ENCODE measurements around the gene EHHADH.
A peak's percentile ranks its signal among the peaks of the same experiment; 100 is the strongest.

Gene EHHADH

GRCh38 chr3:185197068-185197467, 56.8 kb downstream of the EHHADH start:
- Mint-ChIP-seq H3K4me3 (no peak overlapping the region), H3K27me3 (no peaks in the 10 kb centered on the region), H3K9me3 (peaks cover 14% of the 10 kb centered on the region), H3K4me1 (no peaks in the 10 kb centered on the region), H3K36me3 (ENCODE audit: low read depth) (peaks cover 4% of the 10 kb centered on the region), H3K27ac (no peak overlapping the region)
- ATAC-seq, result no peak
- DNase-seq, result no peak

- Mint-ChIP-seq H3K27ac (no peak overlapping the region), H3K4me1 (no peaks in the 10 kb centered on the region), H3K36me3 (ENCODE audit: low read depth) (peaks cover 4% of the 10 kb centered on the region), H3K27me3 (no peaks in the 10 kb centered on the region), H3K9me3 (peaks cover 14% of the 10 kb centered on the region), H3K4me3 (no peak overlapping the region)
- ATAC-seq (no peak), DNase-seq (no peak)
Observed at GRCh38 chr3:185195652-185196051, 58.2 kb downstream of the EHHADH start.

GRCh38 chr3:185188816-185189215, 65.0 kb downstream of the EHHADH start:
- H3K4me1 Mint-ChIP-seq, result no peaks in the 10 kb centered on the region
- no peak overlapping the region for H3K4me3 Mint-ChIP-seq
- H3K36me3 Mint-ChIP-seq (ENCODE audit: low read depth), result peaks cover 2% of the 10 kb centered on the region
- H3K9me3 Mint-ChIP-seq, result peaks cover 4% of the 10 kb centered on the region
- ATAC-seq, result no peak
- no peak for DNase-seq
- peaks cover 5% of the 10 kb centered on the region for H3K27me3 Mint-ChIP-seq
- no peak overlapping the region for H3K27ac Mint-ChIP-seq

GRCh38 chr3:185187391-185187790, 66.5 kb downstream of the EHHADH start:
- Mint-ChIP-seq H3K27me3 (peaks cover 5% of the 10 kb centered on the region), H3K9me3 (no peaks in the 10 kb centered on the region), H3K4me1 (no peaks in the 10 kb centered on the region), H3K27ac (no peak overlapping the region), H3K36me3 (ENCODE audit: low read depth) (no peaks in the 10 kb centered on the region), H3K4me3 (no peak overlapping the region)
- DNase-seq, result no peak
- ATAC-seq, result no peak

- peaks cover 4% of the 10 kb centered on the region for H3K27me3 Mint-ChIP-seq
- H3K4me1 Mint-ChIP-seq, result peaks cover 3% of the 10 kb centered on the region
- no peaks in the 10 kb centered on the region for H3K36me3 Mint-ChIP-seq (ENCODE audit: low read depth)
- H3K4me3 Mint-ChIP-seq, result no peak overlapping the region
- DNase-seq, result peak; percentile 28
- no peak for ATAC-seq
- H3K27ac Mint-ChIP-seq, result no peak overlapping the region
- H3K9me3 Mint-ChIP-seq, result no peaks in the 10 kb centered on the region
Observed at GRCh38 chr3:185176750-185177359, 77.0 kb downstream of the EHHADH start.

GRCh38 chr3:185175370-185175987, 78.4 kb downstream of the EHHADH start:
- ATAC-seq, result no peak

GRCh38 chr3:185172086-185173049, 81.5 kb downstream of the EHHADH start:
- Mint-ChIP-seq H3K27me3 (peaks cover 8% of the 10 kb centered on the region), H3K9me3 (no peaks in the 10 kb centered on the region), H3K4me3 (no peak overlapping the region), H3K36me3 (ENCODE audit: low read depth) (no peaks in the 10 kb centered on the region), H3K27ac (no peak overlapping the region), H3K4me1 (peaks cover 3% of the 10 kb centered on the region)
- no peak for ATAC-seq
- no peak for DNase-seq

More at GRCh38 chr3:185175370-185175987, 78.4 kb downstream of the EHHADH start:
- no peak for DNase-seq
- Mint-ChIP-seq H3K9me3 (no peaks in the 10 kb centered on the region), H3K4me3 (no peak overlapping the region), H3K36me3 (ENCODE audit: low read depth) (no peaks in the 10 kb centered on the region), H3K4me1 (peaks cover 3% of the 10 kb centered on the region), H3K27ac (no peak overlapping the region), H3K27me3 (peaks cover 4% of the 10 kb centered on the region)

- no peak overlapping the region for H3K4me3 Mint-ChIP-seq
- ATAC-seq (no peak), DNase-seq (no peak)
- H3K27me3 Mint-ChIP-seq, result peaks cover 9% of the 10 kb centered on the region
- H3K27ac Mint-ChIP-seq, result no peak overlapping the region
- H3K36me3 Mint-ChIP-seq (ENCODE audit: low read depth), result no peaks in the 10 kb centered on the region
- no peaks in the 10 kb centered on the region for H3K9me3 Mint-ChIP-seq
- no peaks in the 10 kb centered on the region for H3K4me1 Mint-ChIP-seq
Observed at GRCh38 chr3:185164428-185165217, 89.2 kb downstream of the EHHADH start.

- no peak for DNase-seq
- Mint-ChIP-seq H3K27ac (no peak overlapping the region), H3K9me3 (no peaks in the 10 kb centered on the region), H3K36me3 (ENCODE audit: low read depth) (no peaks in the 10 kb centered on the region), H3K4me1 (no peaks in the 10 kb centered on the region), H3K27me3 (peaks cover 15% of the 10 kb centered on the region), H3K4me3 (no peak overlapping the region)
- no peak for ATAC-seq
Observed at GRCh38 chr3:185162634-185163033, 91.2 kb downstream of the EHHADH start.

GRCh38 chr3:185161761-185162160, 92.1 kb downstream of the EHHADH start:
- Mint-ChIP-seq H3K27me3 (peaks cover 14% of the 10 kb centered on the region), H3K4me1 (no peaks in the 10 kb centered on the region), H3K4me3 (no peak overlapping the region), H3K27ac (no peak overlapping the region), H3K36me3 (ENCODE audit: low read depth) (no peaks in the 10 kb centered on the region), H3K9me3 (no peaks in the 10 kb centered on the region)
- DNase-seq, result no peak
- ATAC-seq, result no peak

- no peak for DNase-seq
- Mint-ChIP-seq H3K27me3 (peaks cover 16% of the 10 kb centered on the region), H3K4me3 (no peak overlapping the region), H3K36me3 (ENCODE audit: low read depth) (no peaks in the 10 kb centered on the region), H3K9me3 (no peaks in the 10 kb centered on the region), H3K4me1 (peaks cover 2% of the 10 kb centered on the region), H3K27ac (no peak overlapping the region)
- ATAC-seq, result no peak
Observed at GRCh38 chr3:185157347-185157746, 96.5 kb downstream of the EHHADH start.

GRCh38 chr3:185155678-185156077, 98.2 kb downstream of the EHHADH start:
- Mint-ChIP-seq H3K27me3 (peaks cover 31% of the 10 kb centered on the region), H3K27ac (no peak overlapping the region), H3K9me3 (no peaks in the 10 kb centered on the region), H3K4me1 (peaks cover 6% of the 10 kb centered on the region), H3K4me3 (no peak overlapping the region), H3K36me3 (ENCODE audit: low read depth) (no peaks in the 10 kb centered on the region)
- ATAC-seq, result no peak
- DNase-seq, result no peak

GRCh38 chr3:185153861-185154629, 99.8 kb downstream of the EHHADH start:
- peaks cover 39% of the 10 kb centered on the region for H3K27me3 Mint-ChIP-seq
- DNase-seq, result no peak
- H3K36me3 Mint-ChIP-seq (ENCODE audit: low read depth), result no peaks in the 10 kb centered on the region
- peaks cover 6% of the 10 kb centered on the region for H3K4me1 Mint-ChIP-seq
- no peaks in the 10 kb centered on the region for H3K9me3 Mint-ChIP-seq
- H3K4me3 Mint-ChIP-seq, result no peak overlapping the region
- no peak for ATAC-seq
- H3K27ac Mint-ChIP-seq, result no peak overlapping the region

All from activated naive CD8-positive, alpha-beta T cell treated with anti-CD3 and anti-CD28 coated beads, Interleukin-2, amount 50 U/mL, for 24 hours (primary cell).